Large intestine (tissue), 3 donors: ENCODE data around the gene ANOS1. TPM values are rescaled to one million over a fixed set of nuclear protein-coding genes. Genes with fewer than 3 reads are reported as not detected.

Source experiments
- DNase-seq, 2 donors: peaks; one replicate each; pipeline versions ENCODE4 v3.0.0 to v3.0.0-alpha.2; 2013
- H3K27ac ChIP-seq: one replicate; pipeline ENCODE4 v1.5.1; 2013; ENCODE audit warnings: low read length
- H3K27me3 ChIP-seq: 2 replicates; pipeline ENCODE4 v1.6.1; 2013; ENCODE audit warnings: low read length; ENCODE audit not compliant: control insufficient read depth, insufficient read depth
- H3K36me3 ChIP-seq: 2 replicates; pipeline ENCODE4 v1.6.1; 2013; ENCODE audit warnings: low read length; ENCODE audit not compliant: control insufficient read depth, insufficient read depth
- H3K4me1 ChIP-seq: one replicate; pipeline ENCODE4 v1.6.1; 2013; ENCODE audit warnings: low read length; ENCODE audit not compliant: control insufficient read depth, insufficient read depth
- H3K4me3 ChIP-seq: one replicate; pipeline ENCODE4 v1.5.1; 2013; ENCODE audit warnings: low read length
- H3K9me3 ChIP-seq: one replicate; pipeline ENCODE4 v1.6.1; 2013; ENCODE audit warnings: mild to moderate bottlenecking, low read depth, low read length, moderate library complexity; ENCODE audit not compliant: control insufficient read depth
- WGBS: methylation state at CpG from one replicate; pipeline ENCODE4 v1.1.5; 2013; ENCODE audit warnings: low lambda C conversion rate; ENCODE audit not compliant: insufficient coverage; 5-methylcytosine and 5-hydroxymethylcytosine counted together
- polyA plus RNA-seq: library from polyadenylated mRNA; unstranded; fragments of 120-200 nt; gene quantifications from one replicate; pipeline ENCODE4 v1.2.1, GENCODE V29; 2013

ANOS1 gene
- polyA plus RNA-seq, 1 donor, result 5.9 TPM

GRCh38 chrX:8743126-8743732, 11.3 kb upstream of the ANOS1 start:
- Histone ChIP-seq H3K27ac (no peak overlapping the region), H3K4me1 (no peaks in the 10 kb centered on the region), H3K36me3 (no peaks in the 10 kb centered on the region), H3K4me3 (no peak overlapping the region), H3K27me3 (no peaks in the 10 kb centered on the region), H3K9me3 (no peaks in the 10 kb centered on the region)
- WGBS, result no CpG with 5 or more reads among the region's 11 CpGs
- DNase-seq, result no peak

GRCh38 chrX:8741981-8742380, 10.0 kb upstream of the ANOS1 start:
- H3K36me3 ChIP-seq, result no peaks in the 10 kb centered on the region
- no peaks in the 10 kb centered on the region for H3K27me3 ChIP-seq
- no CpG with 5 or more reads among the region's 10 CpGs for WGBS
- DNase-seq, result no peak
- H3K27ac ChIP-seq, result no peak overlapping the region
- H3K4me1 ChIP-seq, result no peaks in the 10 kb centered on the region
- H3K9me3 ChIP-seq, result no peaks in the 10 kb centered on the region
- H3K4me3 ChIP-seq, result no peak overlapping the region

- no peaks in the 10 kb centered on the region for H3K36me3 ChIP-seq
- no peaks in the 10 kb centered on the region for H3K4me1 ChIP-seq
- no CpG with 5 or more reads among the region's 7 CpGs for WGBS
- no peaks in the 10 kb centered on the region for H3K9me3 ChIP-seq
- peak; percentile 7 to 23 for DNase-seq
- H3K27me3 ChIP-seq, result peaks cover 1% of the 10 kb centered on the region
- H3K27ac ChIP-seq, result no peak overlapping the region
- no peak overlapping the region for H3K4me3 ChIP-seq
Observed at GRCh38 chrX:8738588-8739189, 6.8 kb upstream of the ANOS1 start.

- Histone ChIP-seq H3K4me1 (no peaks in the 10 kb centered on the region), H3K27ac (no peak overlapping the region), H3K36me3 (no peaks in the 10 kb centered on the region), H3K9me3 (no peaks in the 10 kb centered on the region), H3K27me3 (peaks cover 5% of the 10 kb centered on the region), H3K4me3 (no peak overlapping the region)
- WGBS, result no CpG with 5 or more reads among the region's 9 CpGs
- DNase-seq, result no peak
Observed at GRCh38 chrX:8737883-8738282, 5.9 kb upstream of the ANOS1 start.

GRCh38 chrX:8730812-8731558, 952 bp downstream of the ANOS1 start:
- no peak overlapping the region for H3K27ac ChIP-seq
- WGBS, result no CpG with 5 or more reads among the region's 69 CpGs

DNA sequence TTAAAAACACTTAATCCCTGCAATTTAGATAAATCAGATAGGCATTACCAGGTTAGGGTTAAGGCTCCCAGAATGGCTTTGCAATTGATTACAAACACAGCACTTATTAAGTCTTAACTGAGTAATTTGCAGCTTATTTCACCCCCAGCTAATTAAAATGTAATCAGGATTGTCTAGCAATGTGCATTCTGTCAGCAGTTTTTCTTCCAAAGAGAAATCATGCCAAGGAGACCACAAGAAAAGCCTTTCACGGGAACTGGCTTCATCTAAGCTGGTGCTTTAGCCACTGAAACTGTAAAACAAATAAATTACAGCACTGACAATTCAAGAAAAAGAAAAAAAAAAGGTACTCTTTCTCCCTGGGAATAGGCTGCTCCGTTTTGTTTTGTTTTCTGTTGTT, 2.1 kb downstream of the ANOS1 start:
- Histone ChIP-seq H3K36me3 (no peaks in the 10 kb centered on the region), H3K4me3 (no peak overlapping the region), H3K9me3 (no peaks in the 10 kb centered on the region), H3K4me1 (no peaks in the 10 kb centered on the region), H3K27me3 (peaks cover 43% of the 10 kb centered on the region), H3K27ac (no peak overlapping the region)
- whole genome bisulfite sequencing, result no CpG with 5 or more reads among the region's 2 CpGs
- DNase-seq, result no peak

More at GRCh38 chrX:8730812-8731558, 952 bp downstream of the ANOS1 start:
- Histone ChIP-seq H3K27me3 (peaks cover 43% of the 10 kb centered on the region), H3K36me3 (no peaks in the 10 kb centered on the region), H3K4me3 (peak overlapping the region; percentile 39), H3K4me1 (no peaks in the 10 kb centered on the region), H3K9me3 (no peaks in the 10 kb centered on the region)
- DNase-seq, result peak in 1 of 2 donors; percentile 4

DNA sequence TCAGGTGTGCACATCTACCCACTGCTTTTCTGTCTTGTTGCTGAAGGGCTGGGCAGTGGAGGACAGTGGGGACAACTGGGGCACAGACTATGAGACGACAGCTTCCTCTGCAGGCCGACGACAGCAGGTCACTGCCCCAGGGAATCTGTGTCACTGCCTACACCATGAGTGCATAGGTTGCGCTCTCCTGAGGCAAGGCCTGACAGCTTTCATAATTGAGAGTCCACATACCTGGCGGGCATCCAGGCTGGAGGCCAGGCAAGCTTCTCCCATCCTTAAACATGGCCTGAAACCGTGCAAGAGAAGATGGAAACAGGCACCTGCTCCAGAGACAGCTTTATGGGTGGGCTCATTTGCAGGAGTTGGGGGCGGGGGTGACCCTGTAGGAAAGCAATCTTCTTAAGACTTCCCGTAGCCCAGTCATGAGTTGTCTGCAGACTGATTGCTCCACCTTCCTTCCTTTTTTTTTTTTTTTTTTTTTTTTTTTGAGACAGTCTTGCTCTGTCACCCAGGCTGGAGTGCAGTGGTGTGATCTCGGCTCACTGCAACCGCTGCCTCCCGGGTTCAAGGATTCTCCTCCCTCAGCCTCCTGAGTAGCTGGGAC, 2.9 kb downstream of the ANOS1 start:
- Histone ChIP-seq H3K36me3 (no peaks in the 10 kb centered on the region), H3K9me3 (no peaks in the 10 kb centered on the region), H3K4me1 (no peaks in the 10 kb centered on the region), H3K27ac (no peak overlapping the region), H3K4me3 (no peak overlapping the region), H3K27me3 (peaks cover 43% of the 10 kb centered on the region)
- WGBS, result no CpG with 5 or more reads among the region's 11 CpGs
- DNase-seq, result no peak

DNA sequence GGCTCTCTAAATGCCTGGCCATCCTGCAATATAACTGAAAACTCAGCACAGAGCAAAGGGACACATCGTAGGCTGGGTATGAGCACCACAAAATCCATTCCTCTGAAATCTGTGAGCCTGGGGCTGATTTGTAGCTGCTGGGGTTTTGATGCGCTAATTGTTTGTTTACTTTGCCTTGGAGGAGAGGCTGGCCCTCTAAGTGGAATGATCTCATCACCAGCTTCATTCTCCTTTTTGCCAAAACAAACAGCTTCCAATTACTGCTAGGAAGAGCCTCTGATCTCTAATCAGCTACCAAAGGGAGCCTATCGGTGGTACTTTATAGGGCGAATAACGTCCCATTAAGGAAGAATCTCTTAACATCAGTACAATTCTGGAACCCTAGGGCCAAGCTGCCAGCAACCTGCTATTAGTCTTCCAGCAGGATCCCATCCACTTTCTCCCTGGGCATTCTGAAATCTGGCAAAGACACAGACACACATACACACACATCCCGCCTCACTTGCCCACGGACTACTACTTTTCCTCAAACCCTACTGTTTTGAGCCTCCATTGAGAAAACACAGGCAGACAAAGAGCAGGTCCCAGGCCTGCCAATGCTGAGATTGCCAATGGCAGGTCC, 5.8 kb downstream of the ANOS1 start:
- no peak overlapping the region for H3K27ac ChIP-seq
- H3K36me3 ChIP-seq, result no peaks in the 10 kb centered on the region
- H3K27me3 ChIP-seq, result peaks cover 26% of the 10 kb centered on the region
- no peaks in the 10 kb centered on the region for H3K9me3 ChIP-seq
- DNase-seq, result no peak
- WGBS, result no CpG with 5 or more reads among the region's 7 CpGs
- H3K4me3 ChIP-seq, result no peak overlapping the region
- H3K4me1 ChIP-seq, result no peaks in the 10 kb centered on the region

GRCh38 chrX:8724300-8724699, 7.6 kb downstream of the ANOS1 start:
- Histone ChIP-seq H3K4me3 (no peak overlapping the region), H3K27ac (no peak overlapping the region), H3K9me3 (no peaks in the 10 kb centered on the region), H3K27me3 (peaks cover 10% of the 10 kb centered on the region), H3K4me1 (no peaks in the 10 kb centered on the region), H3K36me3 (no peaks in the 10 kb centered on the region)
- no CpG with 5 or more reads among the region's 7 CpGs for WGBS
- no peak for DNase-seq

- WGBS, result no CpG with 5 or more reads among the region's 2 CpGs
- H3K36me3 ChIP-seq, result no peaks in the 10 kb centered on the region
- H3K4me3 ChIP-seq, result no peak overlapping the region
- H3K27me3 ChIP-seq, result no peaks in the 10 kb centered on the region
- no peaks in the 10 kb centered on the region for H3K9me3 ChIP-seq
- DNase-seq, result no peak
- no peaks in the 10 kb centered on the region for H3K4me1 ChIP-seq
- H3K27ac ChIP-seq, result no peak overlapping the region
Observed at GRCh38 chrX:8721536-8721935, 10.4 kb downstream of the ANOS1 start.
